Gastrocnemius medialis (tissue), 4 donors: ENCODE data around the gene HS3ST2.

Experiments
- CTCF ChIP-seq, 5 experiments: fragments of 450-650 bp in 3 of 5; fragments of 200-600 bp in 2 of 5; sonication (generic) in 2 of 5; IDR thresholded peaks in 4 of 5; conservative IDR thresholded peaks in 1 of 5; 1 replicate in 4 of 5; 2 replicates in 1 of 5; pipeline ENCODE4 v1.5.1; 2016 to 2019; ENCODE audit warnings: antibody characterized with exemption in 5 of 5, mild to moderate bottlenecking in 3 of 5, moderate library complexity in 3 of 5
- POLR2A ChIP-seq, 2 donors: fragments of 450-650 bp; IDR thresholded peaks; one replicate each; pipeline ENCODE4 v1.6.1; 2017; ENCODE audit warnings: antibody characterized with exemption in 2 of 2, mild to moderate bottlenecking in 2 of 2, moderate library complexity in 2 of 2

- TF ChIP-seq CTCF (IDR thresholded peaks at IDR 0.05 in 4 of 5, conservative IDR thresholded peaks at IDR 0.05 in 1 of 5), result no peak
- TF ChIP-seq POLR2A (IDR thresholded peaks at IDR 0.05), result no peak
These were observed 141.6 kb downstream of the HS3ST2 start for GRCh38 chr16:22955461-22956070.
